ENCODE measurements around the gene MPP4.

DNA sequence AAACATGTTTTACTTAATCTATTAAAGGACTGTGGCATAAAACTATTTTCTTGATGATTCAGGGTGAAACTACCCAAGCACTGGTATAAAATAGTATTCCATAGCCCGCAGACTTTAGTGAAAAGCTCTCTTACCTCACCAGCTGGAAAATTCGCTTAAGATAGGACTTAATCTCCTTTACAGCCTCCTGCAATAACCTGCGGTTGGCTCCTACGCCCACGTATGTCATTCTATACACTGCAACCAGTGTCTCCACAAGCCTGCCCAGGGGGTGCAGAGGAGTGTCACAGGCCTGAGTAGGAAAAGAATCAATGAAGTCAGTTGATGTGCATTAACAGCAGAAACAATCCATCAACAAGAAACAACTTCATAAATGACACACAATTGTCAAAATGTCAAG, 11.3 kb upstream of the MPP4 start:
- TF ChIP-seq POLR2AphosphoS5 (IDR thresholded peaks at IDR 0.05; ENCODE audit: low read depth, low read length): no peak
- TF ChIP-seq CTCF (IDR thresholded peaks at IDR 0.05): no peak
- TF ChIP-seq REST (IDR thresholded peaks at IDR 0.05; ENCODE audit: insufficient read depth in 1 of 2, low read depth in 2 of 2, low read length in 1 of 2): no peak
- TF ChIP-seq SIN3A (IDR thresholded peaks at IDR 0.05; ENCODE audit: borderline replicate concordance, insufficient read depth, low read depth, low read length): no peak
